HCT116 (cell line): ENCODE results near the gene KHSRP. TPM values are rescaled to one million over a fixed set of nuclear protein-coding genes. Genes with fewer than 3 reads are reported as not detected.

ENCODE experiments used
- ATAC-seq: fragments of 200-7000 bp; cut with Tn5 transposase; 2 replicates; pipeline ENCODE4 v1.9.1; 2020; ENCODE audit warnings: mild to moderate bottlenecking, moderate library complexity
- BruUV-seq: library from RNA; stranded (reverse); fragments of 400-500 nt; replicated peaks from 2 replicates; lab custom pipeline; 2021; lab: Mats Ljungman, UMichigan
- CTCF ChIA-PET: fragments of 300-600 bp; sonication (Branson Sonifier 250); formaldehyde crosslinking; loops from one replicate; lab custom pipeline; 2021; ENCODE audit warnings: antibody characterized with exemption; lab: Charles Lee
- POLR2A ChIA-PET: fragments of 300-600, 350-600 bp; sonication (Branson Sonifier 250); formaldehyde crosslinking; loops from one replicate; lab custom pipeline; 2021; ENCODE audit warnings: antibody characterized with exemption; lab: Charles Lee
- RAD21 ChIA-PET, 2 experiments: fragments of 300-600 bp; sonication (Branson Sonifier 250); formaldehyde crosslinking; loops; one replicate each; lab custom pipeline; 2023; ENCODE audit warnings: low total read pairs in 2 of 2; ENCODE audit not compliant: uncharacterized antibody in 2 of 2, unreplicated experiment in 2 of 2, low non-redundant PET in 1 of 2; lab: Charles Lee
- DNase-seq: peaks from one replicate; pipeline ENCODE4 v3.0.0-alpha.2; 2010; ENCODE audit warnings: low read depth, low spot score
- H2AFZ ChIP-seq: fragments of 200-600 bp; shearing (Covaris generic), sonication (generic); 2 replicates; pipeline ENCODE4 v1.6.1; 2017; ENCODE audit warnings: low read depth, mixed run types, mixed read lengths, antibody characterized with exemption, low read length; ENCODE audit not compliant: poor library complexity, severe bottlenecking
- H3K27ac ChIP-seq: 2 replicates; pipeline ENCODE4 v1.5.1; 2012; ENCODE audit warnings: low read depth, low read length
- H3K27me3 ChIP-seq: fragments of 200-600 bp; sonication (generic); 2 replicates; pipeline ENCODE4 v1.6.1; 2016; ENCODE audit warnings: mixed run types, low read length, mixed read lengths; ENCODE audit not compliant: insufficient read depth
- H3K36me3 ChIP-seq, 2 experiments: fragments of 200-500 bp in 1 of 2; fragments of 200-600 bp in 1 of 2; sonication (Bioruptor generic) in 1 of 2; sonication (generic) in 1 of 2; 2 replicates each; pipeline versions ENCODE4 v1.5.1 to v1.6.1; 2014 to 2016; ENCODE audit warnings: low read length in 2 of 2, inconsistent platforms in 1 of 2, mixed read lengths in 1 of 2, mixed run types in 1 of 2; ENCODE audit not compliant: insufficient read depth in 2 of 2, control insufficient read depth in 1 of 2
- H3K4me1 ChIP-seq, 2 experiments: fragments of 200-600 bp in 1 of 2; sonication (generic) in 1 of 2; 2 replicates each; pipeline versions ENCODE4 v1.5.1 to v1.6.1; 2012 to 2017; ENCODE audit warnings: low read length in 2 of 2, inconsistent platforms in 1 of 2, mild to moderate bottlenecking in 1 of 2, mixed read lengths in 1 of 2, mixed run types in 1 of 2, moderate library complexity in 1 of 2; ENCODE audit not compliant: insufficient read depth in 2 of 2, control insufficient read depth in 1 of 2
- H3K4me2 ChIP-seq: fragments of 200-600 bp; sonication (generic); 2 replicates; pipeline ENCODE4 v1.6.1; 2017; ENCODE audit warnings: mixed run types, low read length, mixed read lengths
- H3K4me3 ChIP-seq, 2 experiments: fragments of 200-600 bp in 1 of 2; sonication (generic) in 1 of 2; replicated peaks in 1 of 2; 2 replicates each; pipeline ENCODE4 v1.5.1; 2011 to 2016; ENCODE audit warnings: low read length in 2 of 2, control low read depth in 1 of 2, low read depth in 1 of 2, mild to moderate bottlenecking in 1 of 2, mixed read lengths in 1 of 2, mixed run types in 1 of 2
- H3K79me2 ChIP-seq: fragments of 200-600 bp; sonication (generic); 2 replicates; pipeline ENCODE4 v1.6.1; 2017; ENCODE audit warnings: mild to moderate bottlenecking, mixed run types, low read length, moderate library complexity, mixed read lengths; ENCODE audit not compliant: insufficient read depth
- H3K9ac ChIP-seq: fragments of 200-600 bp; sonication (generic); 2 replicates; pipeline ENCODE4 v1.6.1; 2016; ENCODE audit warnings: low read length, mixed read lengths
- H3K9me2 ChIP-seq: fragments of 200-600 bp; sonication (generic), shearing (Covaris generic); 2 replicates; pipeline ENCODE4 v1.6.1; 2017; ENCODE audit warnings: mixed run types, mild to moderate bottlenecking, moderate library complexity; ENCODE audit not compliant: insufficient read depth
- H3K9me3 ChIP-seq, 2 experiments: fragments of 200-500 bp in 1 of 2; fragments of 200-600 bp in 1 of 2; sonication (Bioruptor generic) in 1 of 2; sonication (generic) in 1 of 2; 2 replicates each; pipeline ENCODE4 v1.6.1; 2014 to 2017; ENCODE audit warnings: low read length in 2 of 2, mixed read lengths in 2 of 2, inconsistent platforms in 1 of 2, low read depth in 1 of 2, mild to moderate bottlenecking in 1 of 2, mixed run types in 1 of 2, moderate library complexity in 1 of 2; ENCODE audit not compliant: control insufficient read depth in 1 of 2, insufficient read depth in 1 of 2
- H4K20me1 ChIP-seq: fragments of 200-600 bp; sonication (generic), shearing (Covaris generic); 2 replicates; pipeline ENCODE4 v1.6.1; 2017; ENCODE audit warnings: mixed run types, mild to moderate bottlenecking, moderate library complexity; ENCODE audit not compliant: insufficient read depth
- CBX3 ChIP-seq: IDR thresholded peaks from 2 replicates; pipeline ENCODE4 v1.6.1; 2012; ENCODE audit warnings: low read depth
- CEBPB ChIP-seq: IDR thresholded peaks from 2 replicates; pipeline ENCODE4 v1.6.1; 2012; ENCODE audit warnings: low read depth
- EGR1 ChIP-seq: IDR thresholded peaks from 2 replicates; pipeline ENCODE4 v1.6.1; 2012; ENCODE audit warnings: low read depth
- EZH2 ChIP-seq: fragments of 200-600 bp; sonication (generic); IDR thresholded peaks from 2 replicates; pipeline ENCODE4 v1.6.1; 2017; ENCODE audit warnings: antibody characterized with exemption, mixed run types
- EZH2phosphoT487 ChIP-seq: fragments of 200-600 bp; IDR thresholded peaks from 2 replicates; pipeline ENCODE4 v1.6.1; 2018; ENCODE audit warnings: antibody characterized with exemption, borderline replicate concordance
- FOSL1 ChIP-seq: IDR thresholded peaks from 2 replicates; pipeline ENCODE4 v1.6.1; 2012; ENCODE audit warnings: low read depth
- JUND ChIP-seq: IDR thresholded peaks from 2 replicates; pipeline ENCODE4 v1.6.1; 2012
- POLR2AphosphoS5 ChIP-seq: IDR thresholded peaks from 2 replicates; pipeline ENCODE4 v1.6.1; 2011; ENCODE audit warnings: mild to moderate bottlenecking, low read depth, low read length, moderate library complexity
- SIN3A ChIP-seq: IDR thresholded peaks from 2 replicates; pipeline ENCODE4 v1.6.1; 2012; ENCODE audit warnings: low read depth
- SP1 ChIP-seq: IDR thresholded peaks from 2 replicates; pipeline ENCODE4 v1.6.1; 2012; ENCODE audit warnings: low read depth
- SRF ChIP-seq: IDR thresholded peaks from 2 replicates; pipeline ENCODE4 v1.6.1; 2012; ENCODE audit warnings: low read depth
- YY1 ChIP-seq: IDR thresholded peaks from 2 replicates; pipeline ENCODE4 v1.6.1; 2011; ENCODE audit warnings: low read length, low read depth, moderate library complexity, mild to moderate bottlenecking; ENCODE audit not compliant: insufficient replicate concordance; ENCODE audit errors: extremely low read depth
- ZFX ChIP-seq: fragments of 450-650 bp; IDR thresholded peaks from 2 replicates; pipeline ENCODE4 v1.6.1; 2017
- ZNF274 ChIP-seq: fragments of 200-500 bp; sonication (Bioruptor generic); IDR thresholded peaks from 2 replicates; pipeline ENCODE4 v1.6.1; 2014; ENCODE audit warnings: mild to moderate bottlenecking, low read depth, low read length, inconsistent platforms
- intact Hi-C: fragments of 100-400 bp; cut with micrococcal nuclease; formaldehyde crosslinking; loops from 2 replicates; pipeline ENCODE4 v1.10.0; 2022
- total RNA-seq: library from RNA; stranded (reverse); gene quantifications from one replicate; pipeline ENCODE4 v1.2.1, GENCODE V29; 2021; ENCODE audit not compliant: unreplicated experiment
- TF ChIP-seq, protein P1 (sequence below): IDR thresholded peaks from 2 replicates; pipeline ENCODE4 v1.6.1; 2012
- TF ChIP-seq, protein P2 (sequence below): IDR thresholded peaks from 2 replicates; pipeline ENCODE4 v1.6.1; 2012; ENCODE audit warnings: low read depth
- TF ChIP-seq, protein P3 (sequence below), 3 experiments: fragments of 200-600 bp in 1 of 3; sonication (generic) in 1 of 3; IDR thresholded peaks in 2 of 3; conservative IDR thresholded peaks in 1 of 3; 2 replicates each; pipeline ENCODE4 v1.5.1; 2012 to 2017; ENCODE audit warnings: low read depth in 2 of 3, low read length in 2 of 3, antibody characterized with exemption in 1 of 3, borderline replicate concordance in 1 of 3, control low read depth in 1 of 3, mild to moderate bottlenecking in 1 of 3, mixed read lengths in 1 of 3, mixed run types in 1 of 3, moderate library complexity in 1 of 3; ENCODE audit not compliant: insufficient read depth in 1 of 3
- TF ChIP-seq, protein P4 (sequence below): IDR thresholded peaks from 2 replicates; pipeline ENCODE4 v1.6.1; 2012

Gene KHSRP
- total RNA-seq, 1 experiment from 2014 or later: 553 TPM

DNA sequence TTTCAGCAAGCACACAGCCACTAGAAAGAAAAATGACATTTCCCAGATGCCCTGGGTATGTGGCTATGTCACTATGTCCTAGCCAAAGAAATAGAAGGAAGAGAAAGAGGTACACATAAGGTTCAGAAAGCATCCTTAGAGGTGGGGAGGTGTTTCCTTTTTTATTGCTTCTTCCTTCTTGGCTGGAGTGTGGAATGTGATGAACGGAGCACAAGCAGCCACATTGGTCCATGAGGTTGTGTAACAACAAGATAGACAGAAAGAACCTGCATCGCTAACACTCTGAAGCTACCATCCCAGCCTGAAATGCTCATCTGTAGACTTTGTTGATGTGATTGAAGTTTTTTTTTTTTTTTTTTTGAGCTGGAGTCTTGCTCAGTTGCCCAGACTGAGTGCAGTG lies 28.3 kb upstream of the KHSRP start (continued):
- TF ChIP-seq YY1 (no peak), EZH2 (no peak), CEBPB (no peak), SP1 (no peak)
- TF ChIP-seq, protein P1, sequence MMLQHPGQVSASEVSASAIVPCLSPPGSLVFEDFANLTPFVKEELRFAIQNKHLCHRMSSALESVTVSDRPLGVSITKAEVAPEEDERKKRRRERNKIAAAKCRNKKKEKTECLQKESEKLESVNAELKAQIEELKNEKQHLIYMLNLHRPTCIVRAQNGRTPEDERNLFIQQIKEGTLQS: no peak
- TF ChIP-seq, protein P2, sequence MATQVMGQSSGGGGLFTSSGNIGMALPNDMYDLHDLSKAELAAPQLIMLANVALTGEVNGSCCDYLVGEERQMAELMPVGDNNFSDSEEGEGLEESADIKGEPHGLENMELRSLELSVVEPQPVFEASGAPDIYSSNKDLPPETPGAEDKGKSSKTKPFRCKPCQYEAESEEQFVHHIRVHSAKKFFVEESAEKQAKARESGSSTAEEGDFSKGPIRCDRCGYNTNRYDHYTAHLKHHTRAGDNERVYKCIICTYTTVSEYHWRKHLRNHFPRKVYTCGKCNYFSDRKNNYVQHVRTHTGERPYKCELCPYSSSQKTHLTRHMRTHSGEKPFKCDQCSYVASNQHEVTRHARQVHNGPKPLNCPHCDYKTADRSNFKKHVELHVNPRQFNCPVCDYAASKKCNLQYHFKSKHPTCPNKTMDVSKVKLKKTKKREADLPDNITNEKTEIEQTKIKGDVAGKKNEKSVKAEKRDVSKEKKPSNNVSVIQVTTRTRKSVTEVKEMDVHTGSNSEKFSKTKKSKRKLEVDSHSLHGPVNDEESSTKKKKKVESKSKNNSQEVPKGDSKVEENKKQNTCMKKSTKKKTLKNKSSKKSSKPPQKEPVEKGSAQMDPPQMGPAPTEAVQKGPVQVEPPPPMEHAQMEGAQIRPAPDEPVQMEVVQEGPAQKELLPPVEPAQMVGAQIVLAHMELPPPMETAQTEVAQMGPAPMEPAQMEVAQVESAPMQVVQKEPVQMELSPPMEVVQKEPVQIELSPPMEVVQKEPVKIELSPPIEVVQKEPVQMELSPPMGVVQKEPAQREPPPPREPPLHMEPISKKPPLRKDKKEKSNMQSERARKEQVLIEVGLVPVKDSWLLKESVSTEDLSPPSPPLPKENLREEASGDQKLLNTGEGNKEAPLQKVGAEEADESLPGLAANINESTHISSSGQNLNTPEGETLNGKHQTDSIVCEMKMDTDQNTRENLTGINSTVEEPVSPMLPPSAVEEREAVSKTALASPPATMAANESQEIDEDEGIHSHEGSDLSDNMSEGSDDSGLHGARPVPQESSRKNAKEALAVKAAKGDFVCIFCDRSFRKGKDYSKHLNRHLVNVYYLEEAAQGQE: no peak

DNA sequence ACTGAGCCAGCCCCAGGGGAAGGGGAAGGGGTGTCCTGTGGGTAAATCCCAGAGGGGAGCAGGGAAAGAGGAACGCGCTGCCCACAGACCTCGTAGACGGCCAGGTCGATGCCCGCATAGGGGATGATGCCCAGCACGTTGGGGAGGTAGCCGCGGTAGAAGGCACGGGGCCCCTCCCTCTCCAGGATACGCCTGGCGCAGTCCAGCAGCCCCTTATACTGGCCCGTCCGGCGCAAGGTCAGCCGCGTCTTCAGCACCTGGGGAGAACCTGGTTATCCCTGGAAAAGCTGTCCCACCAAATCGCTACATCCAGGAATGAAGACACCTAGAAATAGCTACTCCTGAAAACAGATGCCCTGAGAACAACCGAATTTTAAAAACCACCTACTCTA lies 27.6 kb upstream of the KHSRP start:
- Histone ChIP-seq H3K4me2 (no peak overlapping the region), H3K9me3 (peaks cover 0 to 13% of the 10 kb centered on the region in 2 experiments; a peak in 2 of 4 replicates), H3K79me2 (no peaks in the 10 kb centered on the region), H2AFZ (no peak overlapping the region), H3K4me1 (no peaks in the 10 kb centered on the region), H3K9ac (no peak overlapping the region), H3K27me3 (no peaks in the 10 kb centered on the region), H3K9me2 (no peaks in the 10 kb centered on the region), H3K27ac (no peak overlapping the region), H3K36me3 (peaks cover 10 to 22% of the 10 kb centered on the region in 2 experiments), H3K4me3 (no peak overlapping the region), H4K20me1 (no peaks in the 10 kb centered on the region)
- ChIA-PET CTCF (no interaction called here), RAD21 (no interaction called here), POLR2A (no interaction called here)
- DNase-seq: no peak
- no peak for ATAC-seq
- intact Hi-C loops: no loop called here
- TF ChIP-seq POLR2AphosphoS5: no peak
- no peak for TF ChIP-seq EZH2
- TF ChIP-seq ZFX: no peak
- no peak for TF ChIP-seq CEBPB
- TF ChIP-seq EGR1: no peak
- TF ChIP-seq FOSL1: no peak
- TF ChIP-seq SRF: no peak
- TF ChIP-seq, protein P3, sequence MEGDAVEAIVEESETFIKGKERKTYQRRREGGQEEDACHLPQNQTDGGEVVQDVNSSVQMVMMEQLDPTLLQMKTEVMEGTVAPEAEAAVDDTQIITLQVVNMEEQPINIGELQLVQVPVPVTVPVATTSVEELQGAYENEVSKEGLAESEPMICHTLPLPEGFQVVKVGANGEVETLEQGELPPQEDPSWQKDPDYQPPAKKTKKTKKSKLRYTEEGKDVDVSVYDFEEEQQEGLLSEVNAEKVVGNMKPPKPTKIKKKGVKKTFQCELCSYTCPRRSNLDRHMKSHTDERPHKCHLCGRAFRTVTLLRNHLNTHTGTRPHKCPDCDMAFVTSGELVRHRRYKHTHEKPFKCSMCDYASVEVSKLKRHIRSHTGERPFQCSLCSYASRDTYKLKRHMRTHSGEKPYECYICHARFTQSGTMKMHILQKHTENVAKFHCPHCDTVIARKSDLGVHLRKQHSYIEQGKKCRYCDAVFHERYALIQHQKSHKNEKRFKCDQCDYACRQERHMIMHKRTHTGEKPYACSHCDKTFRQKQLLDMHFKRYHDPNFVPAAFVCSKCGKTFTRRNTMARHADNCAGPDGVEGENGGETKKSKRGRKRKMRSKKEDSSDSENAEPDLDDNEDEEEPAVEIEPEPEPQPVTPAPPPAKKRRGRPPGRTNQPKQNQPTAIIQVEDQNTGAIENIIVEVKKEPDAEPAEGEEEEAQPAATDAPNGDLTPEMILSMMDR (IDR thresholded peaks at IDR 0.05 in 2 of 3, conservative IDR thresholded peaks at IDR 0.05 in 1 of 3; ENCODE audit: borderline replicate concordance in 1 of 3, insufficient read depth in 1 of 3, low read depth in 2 of 3, low read length in 2 of 3): no peak
- TF ChIP-seq, protein P4, sequence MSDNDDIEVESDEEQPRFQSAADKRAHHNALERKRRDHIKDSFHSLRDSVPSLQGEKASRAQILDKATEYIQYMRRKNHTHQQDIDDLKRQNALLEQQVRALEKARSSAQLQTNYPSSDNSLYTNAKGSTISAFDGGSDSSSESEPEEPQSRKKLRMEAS: no peak
- TF ChIP-seq SIN3A: no peak
- no peak for TF ChIP-seq EZH2phosphoT487
- no peak for TF ChIP-seq CBX3
- TF ChIP-seq ZNF274: no peak
- TF ChIP-seq SP1: no peak
- TF ChIP-seq, protein P2: no peak
- no peak for TF ChIP-seq JUND
- no TSS peak for BruUV-seq
